Measurements from ENCODE around the gene NEDD4L.

The NEDD4L gene

GRCh38 chr18:58026395-58026794, 17.6 kb upstream of the NEDD4L start:
- H3K9me2 ChIP-seq (replicated peaks; ENCODE audit: insufficient read depth, low read length): no peaks in the 10 kb centered on the region
- no peak overlapping the region for H2AFZ ChIP-seq (ENCODE audit: low read depth, low read length, severe bottlenecking)
- no peaks in the 10 kb centered on the region for H3K27me3 ChIP-seq (ENCODE audit: low read length)
- no peaks in the 10 kb centered on the region for H4K20me1 ChIP-seq (ENCODE audit: low read depth, low read length)
- H3K4me3 ChIP-seq (ENCODE audit: insufficient read depth, low read length, poor library complexity, severe bottlenecking): no peak overlapping the region
- no peak overlapping the region for H3K9ac ChIP-seq (ENCODE audit: low read length)
- H3K79me2 ChIP-seq (ENCODE audit: insufficient read depth, low read length): no peaks in the 10 kb centered on the region
- no peaks in the 10 kb centered on the region for H3K9me3 ChIP-seq (ENCODE audit: insufficient read depth, low read length)
- no peaks in the 10 kb centered on the region for H3K36me3 ChIP-seq (ENCODE audit: low read length)
- no peaks in the 10 kb centered on the region for H3F3A ChIP-seq (ENCODE audit: insufficient read depth)
- H3K27ac ChIP-seq (ENCODE audit: low read depth, low read length): no peak overlapping the region
- TF ChIP-seq CTCF (IDR thresholded peaks at IDR 0.05; ENCODE audit: insufficient read depth, low read length, poor library complexity, severe bottlenecking) (no peak), EZH2phosphoT487 (conservative IDR thresholded peaks at IDR 0.05; ENCODE audit: low read length) (no peak)
- no peak overlapping the region for H3K4me2 ChIP-seq (ENCODE audit: low read depth, low read length, poor library complexity, severe bottlenecking)

- no peaks in the 10 kb centered on the region for H3K36me3 ChIP-seq (ENCODE audit: low read length)
Measured at GRCh38 chr18:58026857-58027256, 17.2 kb upstream of the NEDD4L start.

GRCh38 chr18:58027341-58027740, 16.7 kb upstream of the NEDD4L start:
- TF ChIP-seq CTCF (IDR thresholded peaks at IDR 0.05; ENCODE audit: insufficient read depth, low read length, poor library complexity, severe bottlenecking) (no peak), EZH2phosphoT487 (conservative IDR thresholded peaks at IDR 0.05; ENCODE audit: low read length) (no peak)
- no peaks in the 10 kb centered on the region for H3F3A ChIP-seq (ENCODE audit: insufficient read depth)
- H2AFZ ChIP-seq (ENCODE audit: low read depth, low read length, severe bottlenecking): no peak overlapping the region
- no peaks in the 10 kb centered on the region for H3K36me3 ChIP-seq (ENCODE audit: low read length)
- H4K20me1 ChIP-seq (ENCODE audit: low read depth, low read length): no peaks in the 10 kb centered on the region
- no peak overlapping the region for H3K9ac ChIP-seq (ENCODE audit: low read length)
- no peaks in the 10 kb centered on the region for H3K79me2 ChIP-seq (ENCODE audit: insufficient read depth, low read length)
- no peaks in the 10 kb centered on the region for H3K9me3 ChIP-seq (ENCODE audit: insufficient read depth, low read length)
- no peak overlapping the region for H3K4me2 ChIP-seq (ENCODE audit: low read depth, low read length, poor library complexity, severe bottlenecking)
- H3K9me2 ChIP-seq (replicated peaks; ENCODE audit: insufficient read depth, low read length): no peaks in the 10 kb centered on the region
- no peaks in the 10 kb centered on the region for H3K27me3 ChIP-seq (ENCODE audit: low read length)
- no peak overlapping the region for H3K4me3 ChIP-seq (ENCODE audit: insufficient read depth, low read length, poor library complexity, severe bottlenecking)
- H3K27ac ChIP-seq (ENCODE audit: low read depth, low read length): no peak overlapping the region

More at GRCh38 chr18:58026857-58027256, 17.2 kb upstream of the NEDD4L start:
- TF ChIP-seq CTCF (IDR thresholded peaks at IDR 0.05; ENCODE audit: insufficient read depth, low read length, poor library complexity, severe bottlenecking) (no peak), EZH2phosphoT487 (conservative IDR thresholded peaks at IDR 0.05; ENCODE audit: low read length) (no peak)
- Histone ChIP-seq H2AFZ (ENCODE audit: low read depth, low read length, severe bottlenecking) (no peak overlapping the region), H3K27me3 (ENCODE audit: low read length) (no peaks in the 10 kb centered on the region), H3K27ac (ENCODE audit: low read depth, low read length) (no peak overlapping the region), H3K9ac (ENCODE audit: low read length) (no peak overlapping the region), H3K4me2 (ENCODE audit: low read depth, low read length, poor library complexity, severe bottlenecking) (no peak overlapping the region), H3F3A (ENCODE audit: insufficient read depth) (no peaks in the 10 kb centered on the region), H3K79me2 (ENCODE audit: insufficient read depth, low read length) (no peaks in the 10 kb centered on the region), H3K4me3 (ENCODE audit: insufficient read depth, low read length, poor library complexity, severe bottlenecking) (no peak overlapping the region), H3K9me2 (replicated peaks; ENCODE audit: insufficient read depth, low read length) (no peaks in the 10 kb centered on the region), H3K9me3 (ENCODE audit: insufficient read depth, low read length) (no peaks in the 10 kb centered on the region), H4K20me1 (ENCODE audit: low read depth, low read length) (no peaks in the 10 kb centered on the region)
